Measurements from ENCODE around the gene SLC25A45.

DNA sequence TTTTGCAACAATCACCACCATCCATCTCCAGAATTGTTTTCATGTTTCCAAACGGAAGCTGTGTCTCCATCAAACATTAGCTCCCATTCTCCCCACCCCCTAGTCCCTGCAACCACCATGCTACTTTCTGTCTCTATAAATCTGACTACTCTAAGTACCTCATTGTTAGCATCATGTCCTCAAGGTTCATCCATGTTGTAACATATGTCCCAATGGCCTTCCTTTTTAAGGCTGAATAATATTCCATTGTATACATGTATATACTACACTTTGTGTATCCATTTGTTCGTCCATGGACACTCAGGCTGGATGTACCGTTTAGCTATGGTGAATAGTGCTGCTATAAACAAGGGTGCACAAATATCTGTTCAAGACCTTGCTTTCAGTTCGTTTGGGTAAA lies 57.0 kb downstream of the SLC25A45 start:
- TF ChIP-seq, protein P1, sequence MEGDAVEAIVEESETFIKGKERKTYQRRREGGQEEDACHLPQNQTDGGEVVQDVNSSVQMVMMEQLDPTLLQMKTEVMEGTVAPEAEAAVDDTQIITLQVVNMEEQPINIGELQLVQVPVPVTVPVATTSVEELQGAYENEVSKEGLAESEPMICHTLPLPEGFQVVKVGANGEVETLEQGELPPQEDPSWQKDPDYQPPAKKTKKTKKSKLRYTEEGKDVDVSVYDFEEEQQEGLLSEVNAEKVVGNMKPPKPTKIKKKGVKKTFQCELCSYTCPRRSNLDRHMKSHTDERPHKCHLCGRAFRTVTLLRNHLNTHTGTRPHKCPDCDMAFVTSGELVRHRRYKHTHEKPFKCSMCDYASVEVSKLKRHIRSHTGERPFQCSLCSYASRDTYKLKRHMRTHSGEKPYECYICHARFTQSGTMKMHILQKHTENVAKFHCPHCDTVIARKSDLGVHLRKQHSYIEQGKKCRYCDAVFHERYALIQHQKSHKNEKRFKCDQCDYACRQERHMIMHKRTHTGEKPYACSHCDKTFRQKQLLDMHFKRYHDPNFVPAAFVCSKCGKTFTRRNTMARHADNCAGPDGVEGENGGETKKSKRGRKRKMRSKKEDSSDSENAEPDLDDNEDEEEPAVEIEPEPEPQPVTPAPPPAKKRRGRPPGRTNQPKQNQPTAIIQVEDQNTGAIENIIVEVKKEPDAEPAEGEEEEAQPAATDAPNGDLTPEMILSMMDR (IDR thresholded peaks at IDR 0.05; ENCODE audit: insufficient read depth, low read depth, low read length) = no peak
- no peak for TF ChIP-seq EZH2 (IDR thresholded peaks at IDR 0.05; ENCODE audit: insufficient read depth, low read length)
